HepG2 (cell line): ENCODE results near the gene STYXL1. TPM values are rescaled to one million over a fixed set of nuclear protein-coding genes. Genes with fewer than 3 reads are reported as not detected.

Experiments
- DBP ChIP-seq: sonication (generic); formaldehyde crosslinking; IDR thresholded peaks from 2 replicates; pipeline ENCODE4 v1.4.0; 2020; ENCODE audit warnings: missing genetic modification reagents; ENCODE audit errors: not compliant biosample characterization
- ETS1 ChIP-seq: sonication (generic); formaldehyde crosslinking; IDR thresholded peaks from 2 replicates; pipeline ENCODE4 v1.4.0; 2020; ENCODE audit warnings: missing genetic modification reagents
- JUNB ChIP-seq: sonication (generic); formaldehyde crosslinking; IDR thresholded peaks from 2 replicates; pipeline ENCODE4 v1.8.0; 2022; ENCODE audit warnings: missing genetic modification reagents, mild to moderate bottlenecking, borderline replicate concordance
- KDM1A ChIP-seq: IDR thresholded peaks from 2 replicates; pipeline ENCODE4 v1.6.1; 2016; ENCODE audit warnings: missing compliant biosample characterization
- KDM4B ChIP-seq: sonication (generic); formaldehyde crosslinking; IDR thresholded peaks from 2 replicates; pipeline ENCODE4 v1.4.0; 2020; ENCODE audit warnings: missing genetic modification reagents
- NFIC ChIP-seq: IDR thresholded peaks from 2 replicates; pipeline ENCODE4 v1.6.1; 2012; ENCODE audit warnings: mild to moderate bottlenecking, low read length, inconsistent platforms
- SMARCE1 ChIP-seq: fragments of 450-650 bp; IDR thresholded peaks from 2 replicates; pipeline ENCODE4 v1.6.1; 2017; ENCODE audit warnings: borderline replicate concordance
- SOX6 ChIP-seq, 2 experiments: fragments of 450-650 bp in 1 of 2; sonication (generic) in 1 of 2; formaldehyde crosslinking in 1 of 2; IDR thresholded peaks; 2 replicates each; pipeline versions ENCODE4 v1.4.0 to v1.6.1; 2017 to 2020; ENCODE audit warnings: antibody characterized with exemption in 1 of 2, mild to moderate bottlenecking in 1 of 2, missing genetic modification reagents in 1 of 2
- TFE3 ChIP-seq: IDR thresholded peaks from 2 replicates; pipeline ENCODE4 v1.6.1; 2016
- ZBTB49 ChIP-seq: sonication (generic); formaldehyde crosslinking; IDR thresholded peaks from 2 replicates; pipeline ENCODE4 v1.4.0; 2020; ENCODE audit warnings: missing genetic modification reagents, borderline replicate concordance
- ZNF101 ChIP-seq: sonication (generic); formaldehyde crosslinking; IDR thresholded peaks from 2 replicates; pipeline ENCODE4 v1.4.0; 2020; ENCODE audit warnings: mild to moderate bottlenecking, low read depth, missing genetic modification reagents, borderline replicate concordance
- ZNF121 ChIP-seq: sonication (generic); formaldehyde crosslinking; IDR thresholded peaks from 2 replicates; pipeline ENCODE4 v1.5.0; 2020; ENCODE audit warnings: mild to moderate bottlenecking, missing genetic modification reagents
- ZNF253 ChIP-seq: sonication (generic); formaldehyde crosslinking; IDR thresholded peaks from 2 replicates; pipeline ENCODE4 v1.8.0; 2022; ENCODE audit warnings: mild to moderate bottlenecking, missing genetic modification reagents, borderline replicate concordance
- ZNF282 ChIP-seq: fragments of 450-650 bp; IDR thresholded peaks from 2 replicates; pipeline ENCODE4 v1.6.1; 2018; ENCODE audit not compliant: partially characterized antibody
- ZNF296 ChIP-seq: sonication (generic); formaldehyde crosslinking; conservative IDR thresholded peaks from 2 replicates; pipeline ENCODE4 v1.5.0; 2020; ENCODE audit warnings: mild to moderate bottlenecking, missing genetic modification reagents
- ZNF446 ChIP-seq: sonication (generic); formaldehyde crosslinking; IDR thresholded peaks from 2 replicates; pipeline ENCODE4 v1.5.0; 2020; ENCODE audit warnings: mild to moderate bottlenecking, missing genetic modification reagents
- ZNF510 ChIP-seq: sonication (generic); formaldehyde crosslinking; IDR thresholded peaks from 2 replicates; pipeline ENCODE4 v1.4.0; 2020; ENCODE audit warnings: low read depth, mild to moderate bottlenecking, missing genetic modification reagents
- ZNF543 ChIP-seq: sonication (generic); formaldehyde crosslinking; IDR thresholded peaks from 2 replicates; pipeline ENCODE4 v1.4.0; 2020; ENCODE audit warnings: mild to moderate bottlenecking, missing genetic modification reagents
- ZNF547 ChIP-seq: sonication (generic); formaldehyde crosslinking; IDR thresholded peaks from 2 replicates; pipeline ENCODE4 v1.5.1; 2020; ENCODE audit warnings: mild to moderate bottlenecking, missing genetic modification reagents
- ZNF7 ChIP-seq: IDR thresholded peaks from 2 replicates; pipeline ENCODE4 v1.6.1; 2016; ENCODE audit warnings: missing biosample characterization, missing genetic modification reagents
- ZNF800 ChIP-seq: sonication (generic); formaldehyde crosslinking; IDR thresholded peaks from 2 replicates; pipeline ENCODE4 v1.4.0; 2020; ENCODE audit warnings: missing genetic modification reagents
- ZNF891 ChIP-seq: sonication (generic); formaldehyde crosslinking; IDR thresholded peaks from 2 replicates; pipeline ENCODE4 v1.5.0; 2020; ENCODE audit warnings: mild to moderate bottlenecking, missing genetic modification reagents
- polyA plus RNA-seq, 8 experiments: library from polyadenylated mRNA; depleted of rRNA in 3 of 8; stranded (reverse) in 7 of 8; unstranded in 1 of 8; fragments of >200 nt; fragmentation: Illumina TruSeq in 4 of 8; extraction: Trizol in 4 of 8; gene quantifications; 2 replicates each; pipeline versions ENCODE4 v1.2.1 to v1.2.3, GENCODE V29; 2011 to 2016; ENCODE audit warnings: low read depth in 4 of 8, missing spikeins in 1 of 8, mixed read lengths in 1 of 8; ENCODE audit not compliant: insufficient read depth in 1 of 8
- total RNA-seq, 5 experiments: library from RNA; depleted of rRNA; stranded (reverse); fragments of >200 nt; fragmentation: Illumina TruSeq; extraction: Trizol; gene quantifications; 2 replicates each; pipeline ENCODE4 v1.2.3, GENCODE V29; 2016; ENCODE audit warnings: low read depth in 1 of 5

The STYXL1 gene
- total and polyA plus RNA-seq, 2 of the 13 experiments (the other 11 are each of a cell fraction or from before 2014, with no cell fraction given): 23.9 to 38.3 TPM

GRCh38 chr7:75994388-75995051, 53.3 kb downstream of the STYXL1 start, which contains the start of gene TMEM120A (continued):
- TF ChIP-seq ZNF296 (CRISPR knock-in tag) (no peak; the same call in 1 of the 2 replicates), ZNF547 (CRISPR knock-in tag) (peak; percentile 60), SMARCE1 (no peak), ZNF800 (CRISPR knock-in tag) (no peak), ZNF891 (CRISPR knock-in tag) (peak; percentile 75; the same call in 1 of the 2 replicates), DBP (CRISPR knock-in tag) (no peak), ZBTB49 (CRISPR knock-in tag) (no peak; the same call in 1 of the 2 replicates), JUNB (CRISPR knock-in tag) (no peak), ZNF121 (CRISPR knock-in tag) (no peak), SOX6 (IDR thresholded peaks at IDR 0.05) (no peak), SOX6 (CRISPR knock-in tag; IDR thresholded peaks at IDR 0.05) (peak; percentile 77), ZNF543 (no peak), ETS1 (0 out of 2 replicates have a peak, but pooled peaks have one; percentile 55), ZNF253 (no peak), ZNF510 (CRISPR knock-in tag) (0 out of 2 replicates have a peak, but pooled peaks have one; percentile 52), ZNF7 (CRISPR knock-in tag) (no peak), ZNF446 (CRISPR knock-in tag) (no peak), ZNF282 (no peak), TFE3 (CRISPR knock-in tag) (no peak), KDM1A (peak; percentile 83), KDM4B (CRISPR knock-in tag) (no peak), NFIC (no peak), ZNF101 (CRISPR knock-in tag) (no peak)
